Stimulated activated CD4-positive, alpha-beta T cell treated with anti-CD3 and anti-CD28 coated beads, Interleukin-4, amount 100 ng/mL, for 1 hour (primary cell): Measurements from ENCODE around the gene EIF2S1.
"Not testable (repeated sequence)": the region's sequence is repeated elsewhere in the genome, so short reads cannot be mapped to it uniquely, and the experiment has no call there.

ENCODE experiments used
- DNase-seq: peaks from one replicate; pipeline ENCODE4 v3.0.0-alpha.2; 2020

Gene EIF2S1

GRCh38 chr14:67372833-67373232 is 12.7 kb downstream of the EIF2S1 start:
- DNase-seq, result no peak

GRCh38 chr14:67373347-67373746 is 13.2 kb downstream of the EIF2S1 start:
- no peak for DNase-seq

- no peak for DNase-seq
Measured at GRCh38 chr14:67377916-67378315, 17.8 kb downstream of the EIF2S1 start.

- DNase-seq, result no peak
Measured at GRCh38 chr14:67385120-67385519, 25.0 kb downstream of the EIF2S1 start.

- no peak for DNase-seq
Measured at GRCh38 chr14:67385618-67386017, 25.5 kb downstream of the EIF2S1 start.

- no peak for DNase-seq
Measured at GRCh38 chr14:67387195-67387594, 27.1 kb downstream of the EIF2S1 start.

- no peak for DNase-seq
Measured at GRCh38 chr14:67389275-67389674, 29.1 kb downstream of the EIF2S1 start.

GRCh38 chr14:67389811-67390534 is 29.8 kb downstream of the EIF2S1 start:
- DNase-seq, result no peak

- DNase-seq, result no peak
Measured at GRCh38 chr14:67391268-67391667, 31.1 kb downstream of the EIF2S1 start.

GRCh38 chr14:67392123-67392522 is 32.0 kb downstream of the EIF2S1 start:
- no peak for DNase-seq

GRCh38 chr14:67392800-67393199 is 32.7 kb downstream of the EIF2S1 start:
- DNase-seq, result no peak

- no peak for DNase-seq
Measured at GRCh38 chr14:67393689-67394088, 33.6 kb downstream of the EIF2S1 start.

- DNase-seq, result no peak
Measured at GRCh38 chr14:67395086-67395875, 35.2 kb downstream of the EIF2S1 start.

GRCh38 chr14:67395876-67396189 is 35.7 kb downstream of the EIF2S1 start:
- DNase-seq, result no peak

- DNase-seq, result no peak
Measured at GRCh38 chr14:67396381-67396970, 36.3 kb downstream of the EIF2S1 start.

GRCh38 chr14:67397536-67397935 is 37.4 kb downstream of the EIF2S1 start:
- DNase-seq, result no peak

- DNase-seq, result no peak
Measured at GRCh38 chr14:67400434-67400833, 40.3 kb downstream of the EIF2S1 start.

- DNase-seq, result no peak
Measured at GRCh38 chr14:67405771-67406170, 45.6 kb downstream of the EIF2S1 start.

- not testable (repeated sequence) for DNase-seq
Measured at GRCh38 chr14:67408122-67408801, 48.1 kb downstream of the EIF2S1 start.

GRCh38 chr14:67409461-67409860 is 49.3 kb downstream of the EIF2S1 start:
- DNase-seq, result no peak

- no peak for DNase-seq
Measured at GRCh38 chr14:67410313-67410712, 50.2 kb downstream of the EIF2S1 start.

GRCh38 chr14:67411370-67411769 is 51.2 kb downstream of the EIF2S1 start:
- no peak for DNase-seq

GRCh38 chr14:67411820-67412421 is 51.8 kb downstream of the EIF2S1 start, which contains the start of gene PLEK2:
Gene PLEK2, minus strand, starts transcription at chr14:67412165. Its CDS starts 106 bp downstream, at chr14:67412059.
- peak; percentile 50 for DNase-seq
